Measurements from ENCODE around the gene ZNF157.

GRCh38 chrX:47390780-47391179 is 20.4 kb downstream of the ZNF157 start:
- TF ChIP-seq PATZ1 (CRISPR knock-in tag; IDR thresholded peaks at IDR 0.05; ENCODE audit: borderline replicate concordance) (no peak), ZFP30 (CRISPR knock-in tag; IDR thresholded peaks at IDR 0.05) (no peak), ZFP3 (CRISPR knock-in tag; IDR thresholded peaks at IDR 0.05) (no peak), CSRNP3 (CRISPR knock-in tag; IDR thresholded peaks at IDR 0.05) (no peak), ZNF8 (CRISPR knock-in tag; IDR thresholded peaks at IDR 0.05) (no peak), ARNTL (CRISPR knock-in tag; IDR thresholded peaks at IDR 0.05; ENCODE audit: borderline replicate concordance, low read depth) (no peak), POU6F1 (CRISPR knock-in tag; IDR thresholded peaks at IDR 0.05; ENCODE audit: borderline replicate concordance, low read depth) (no peak)
